AG04450 (cell line): Measurements from ENCODE around the gene TARDBP. TPM values are rescaled to one million over a fixed set of nuclear protein-coding genes. Genes with fewer than 3 reads are reported as not detected.
"Not testable (repeated sequence)": the region's sequence is repeated elsewhere in the genome, so short reads cannot be mapped to it uniquely, and the experiment has no call there.

ENCODE experiments used
- CTCF ChIA-PET: fragments of 300-600, 350-600 bp; formaldehyde crosslinking; extraction: SDS; loops from one replicate; lab custom pipeline; 2022; ENCODE audit warnings: antibody characterized with exemption, inconsistent platforms; lab: Charles Lee
- POLR2A ChIA-PET: fragments of 350-600 bp; formaldehyde crosslinking; extraction: SDS; loops from one replicate; lab custom pipeline; 2021; ENCODE audit warnings: antibody characterized with exemption, inconsistent platforms; lab: Yijun Ruan, JAX
- DNase-seq: peaks from one replicate; pipeline ENCODE4 v3.0.0-alpha.2; 2011; ENCODE audit warnings: low read depth, low spot score
- H3K27ac ChIP-seq: one replicate; pipeline ENCODE4 v1.5.1; 2012; ENCODE audit warnings: low read depth, low read length, control low read depth
- H3K27me3 ChIP-seq: one replicate; pipeline ENCODE4 v1.6.0; 2012; ENCODE audit warnings: low read length; ENCODE audit not compliant: control insufficient read depth, insufficient read depth
- H3K4me3 ChIP-seq: 2 replicates; pipeline ENCODE4 v1.5.1; 2011; ENCODE audit warnings: mild to moderate bottlenecking, low read depth, low read length, control low read depth
- H3K9me3 ChIP-seq: 2 replicates; pipeline ENCODE4 v1.5.1; 2012; ENCODE audit warnings: low read length; ENCODE audit not compliant: control insufficient read depth, insufficient read depth
- polyA plus RNA-seq: library from polyadenylated mRNA; depleted of rRNA; stranded (reverse); fragments of >200 nt; gene quantifications from 2 replicates; pipeline ENCODE4 v1.2.3, GENCODE V29; 2011
- TF ChIP-seq, protein P1 (sequence below): IDR thresholded peaks from 2 replicates; pipeline ENCODE4 v1.5.1; 2011; ENCODE audit warnings: low read depth, low read length, control low read depth, inconsistent platforms

Gene TARDBP
- polyA plus RNA-seq, 1 experiment = 218 TPM

DNA sequence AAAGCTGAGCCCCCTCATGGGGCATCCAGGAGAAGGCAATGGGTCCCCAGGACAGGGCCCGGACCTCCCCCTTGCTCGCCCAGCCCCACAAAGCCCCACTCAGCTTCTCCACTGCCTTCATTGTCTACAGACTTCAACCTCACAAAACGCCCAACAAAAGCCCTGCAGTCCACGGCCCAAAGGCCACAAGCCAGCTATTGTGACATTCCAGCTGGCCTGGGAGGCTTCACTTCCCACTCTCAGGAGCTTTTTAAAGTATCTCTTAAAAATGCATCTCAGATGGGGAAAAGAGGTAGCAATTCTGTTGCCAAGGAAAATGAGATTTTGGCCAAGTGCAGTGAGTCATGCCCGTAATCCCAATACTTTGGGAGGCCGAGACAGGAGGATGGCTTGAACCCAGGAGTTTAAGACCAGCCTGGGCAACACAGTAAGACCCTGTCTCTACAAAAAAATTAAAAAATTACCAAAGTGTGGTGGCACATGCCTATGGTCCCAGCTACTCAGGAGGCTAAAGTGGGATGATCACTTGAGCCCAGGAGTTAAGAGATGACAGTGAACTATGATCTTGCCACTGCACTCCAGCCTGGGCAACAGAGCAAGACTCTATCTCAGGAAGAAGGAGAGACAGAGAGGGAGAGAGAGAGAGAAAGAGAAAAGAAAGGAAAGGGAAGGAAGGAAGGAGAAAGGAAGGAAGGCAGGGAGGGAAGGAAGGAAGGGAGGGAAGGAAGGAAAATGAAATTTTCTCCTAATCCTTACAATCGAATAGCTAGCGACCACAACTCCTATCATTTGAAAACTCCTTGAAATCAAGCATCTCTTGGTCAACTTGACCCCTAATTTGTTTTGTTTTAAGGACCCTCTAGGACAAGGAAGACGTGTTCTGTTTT is 31.4 kb upstream of the TARDBP start:
- TF ChIP-seq, protein P1, sequence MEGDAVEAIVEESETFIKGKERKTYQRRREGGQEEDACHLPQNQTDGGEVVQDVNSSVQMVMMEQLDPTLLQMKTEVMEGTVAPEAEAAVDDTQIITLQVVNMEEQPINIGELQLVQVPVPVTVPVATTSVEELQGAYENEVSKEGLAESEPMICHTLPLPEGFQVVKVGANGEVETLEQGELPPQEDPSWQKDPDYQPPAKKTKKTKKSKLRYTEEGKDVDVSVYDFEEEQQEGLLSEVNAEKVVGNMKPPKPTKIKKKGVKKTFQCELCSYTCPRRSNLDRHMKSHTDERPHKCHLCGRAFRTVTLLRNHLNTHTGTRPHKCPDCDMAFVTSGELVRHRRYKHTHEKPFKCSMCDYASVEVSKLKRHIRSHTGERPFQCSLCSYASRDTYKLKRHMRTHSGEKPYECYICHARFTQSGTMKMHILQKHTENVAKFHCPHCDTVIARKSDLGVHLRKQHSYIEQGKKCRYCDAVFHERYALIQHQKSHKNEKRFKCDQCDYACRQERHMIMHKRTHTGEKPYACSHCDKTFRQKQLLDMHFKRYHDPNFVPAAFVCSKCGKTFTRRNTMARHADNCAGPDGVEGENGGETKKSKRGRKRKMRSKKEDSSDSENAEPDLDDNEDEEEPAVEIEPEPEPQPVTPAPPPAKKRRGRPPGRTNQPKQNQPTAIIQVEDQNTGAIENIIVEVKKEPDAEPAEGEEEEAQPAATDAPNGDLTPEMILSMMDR = no peak
- ChIA-PET POLR2A (interaction anchor here (1.6 kb wide), 1 partner anchor 31 kb away, joined by 5 read pairs; no protein-coding TSS in a partner anchor), CTCF (interaction anchor here (1.3 to 1.7 kb wide), 2 partner anchors 10 to 16 kb away, joined by 3 read pairs; no protein-coding TSS in a partner anchor)
- Histone ChIP-seq H3K27ac (no peak overlapping the region), H3K9me3 (no peaks in the 10 kb centered on the region; the same call in 1 of the 2 replicates), H3K27me3 (peaks cover 14% of the 10 kb centered on the region), H3K4me3 (no peak overlapping the region)
- DNase-seq = no peak

DNA sequence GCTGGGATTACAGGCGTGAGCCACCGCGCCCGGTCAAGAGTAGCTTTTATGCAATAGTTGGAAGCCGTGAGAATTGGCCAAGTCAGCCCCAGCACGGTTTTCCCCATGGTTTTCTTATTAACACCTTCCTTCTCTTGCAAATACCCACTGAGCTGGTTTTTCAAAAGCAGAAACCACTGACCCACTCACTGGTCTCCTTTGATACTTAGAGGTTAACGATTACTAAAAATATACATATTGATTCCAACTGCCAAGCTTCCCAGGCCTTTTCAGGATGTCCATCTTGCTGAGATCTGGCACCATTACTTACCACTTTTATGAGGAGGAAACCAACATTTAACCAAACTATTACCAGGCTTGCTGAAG is 25.9 kb upstream of the TARDBP start:
- CTCF ChIA-PET = no interaction called here
- Histone ChIP-seq H3K9me3 (no peaks in the 10 kb centered on the region), H3K4me3 (no peak overlapping the region), H3K27me3 (peaks cover 19% of the 10 kb centered on the region), H3K27ac (no peak overlapping the region)
- POLR2A ChIA-PET = no interaction called here
- TF ChIP-seq, protein P1 = no peak
- DNase-seq = no peak

DNA sequence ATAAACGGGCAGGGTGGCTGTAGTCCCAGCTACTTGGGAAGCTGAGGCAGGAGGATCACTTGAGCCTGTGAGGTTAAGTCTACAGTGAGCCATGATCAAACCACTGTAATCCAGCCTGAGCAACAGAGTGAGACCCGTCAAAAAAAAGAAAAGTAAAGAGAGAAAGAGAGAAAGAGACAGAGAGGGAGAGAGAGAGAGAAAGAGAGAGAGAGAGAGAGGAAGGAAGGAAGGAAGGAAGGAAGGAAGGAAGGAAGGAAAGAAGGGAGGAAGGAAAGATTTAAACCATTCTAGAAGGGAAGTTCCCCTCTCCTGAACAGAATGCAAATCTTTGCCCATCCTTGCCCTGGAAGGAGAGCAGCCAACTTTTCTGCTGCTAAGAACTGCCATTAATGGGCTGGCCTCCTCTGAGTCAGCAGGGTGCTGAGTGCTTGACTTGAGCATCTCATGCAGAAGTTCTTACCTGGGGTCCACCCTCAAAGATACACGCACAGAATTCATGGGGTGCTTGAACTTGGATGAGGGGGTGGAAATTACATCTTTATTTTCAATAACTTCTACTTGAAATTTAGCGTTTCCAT is 24.5 kb upstream of the TARDBP start:
- TF ChIP-seq, protein P1 = no peak
- POLR2A ChIA-PET = no interaction called here
- Histone ChIP-seq H3K27me3 (peaks cover 22% of the 10 kb centered on the region), H3K9me3 (no peaks in the 10 kb centered on the region), H3K4me3 (no peak overlapping the region), H3K27ac (no peak overlapping the region)
- CTCF ChIA-PET = no interaction called here
- DNase-seq = no peak

DNA sequence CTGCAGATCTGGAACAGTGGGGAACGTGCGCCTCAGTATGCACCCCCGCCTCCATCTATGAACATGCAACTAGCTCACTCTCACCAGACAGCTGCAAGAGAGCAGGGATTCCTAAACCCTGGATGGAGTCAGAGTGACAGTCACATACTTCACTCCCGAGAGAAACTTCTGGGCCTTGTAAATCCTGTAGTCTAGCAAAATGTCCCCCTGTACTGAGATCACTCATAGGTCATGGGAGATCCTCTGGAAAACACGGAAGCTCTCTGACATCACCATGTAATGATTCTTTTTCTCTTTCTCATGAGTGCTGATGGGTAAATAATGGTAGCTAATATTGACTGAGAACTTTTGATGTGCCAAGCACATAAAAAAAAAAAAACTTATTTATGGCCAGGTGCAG is 23.4 kb upstream of the TARDBP start:
- Histone ChIP-seq H3K4me3 (no peak overlapping the region), H3K27me3 (peaks cover 26% of the 10 kb centered on the region), H3K9me3 (no peaks in the 10 kb centered on the region), H3K27ac (no peak overlapping the region)
- ChIA-PET POLR2A (no interaction called here), CTCF (interaction anchor here (0.7 kb wide), 1 partner anchor 9 kb away, joined by 3 read pairs; no protein-coding TSS in a partner anchor)
- TF ChIP-seq, protein P1 = no peak
- no peak for DNase-seq

DNA sequence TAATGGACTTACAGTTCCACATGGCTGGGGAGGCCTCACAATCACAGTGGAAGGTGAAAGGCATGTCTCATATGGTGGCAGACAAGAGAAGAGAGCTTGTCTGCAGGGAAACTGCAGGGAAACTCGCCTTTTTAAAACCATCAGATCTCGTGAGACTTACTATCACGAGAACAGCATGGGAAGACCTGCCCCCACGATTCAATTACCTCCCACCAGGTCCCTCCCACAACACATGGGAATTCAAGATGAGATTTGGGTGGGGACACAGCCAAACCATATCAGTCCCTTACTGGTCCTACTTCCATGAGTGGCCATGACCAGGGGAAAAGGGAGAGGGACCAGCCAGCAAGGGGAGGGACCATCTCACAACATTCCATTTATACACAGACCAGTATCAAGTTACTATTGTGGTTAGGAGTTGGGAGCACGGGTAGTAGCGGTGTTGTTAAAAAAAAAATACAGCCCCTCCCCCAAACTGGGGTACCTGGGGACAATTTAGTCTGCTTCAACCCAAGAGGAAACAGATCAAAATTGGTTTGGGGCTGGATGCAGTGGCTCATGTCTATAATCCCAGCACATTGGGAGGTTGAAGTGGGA is 22.4 kb upstream of the TARDBP start:
- peaks cover 23% of the 10 kb centered on the region for H3K27me3 ChIP-seq
- CTCF ChIA-PET = interaction anchor here (0.7 kb wide), 1 partner anchor 10 kb away, joined by 3 read pairs; no protein-coding TSS in a partner anchor
- H3K4me3 ChIP-seq, DNase-seq, H3K9me3 ChIP-seq, H3K27ac ChIP-seq, POLR2A ChIA-PET: not testable (repeated sequence)
